ENCODE data around the gene MYMK.
A peak's percentile ranks its signal among the peaks of the same experiment; 100 is the strongest.

Gene MYMK

GRCh38 chr9:133472753-133473378 lies 51.9 kb downstream of the MYMK start:
- no peak for TF ChIP-seq POU6F1 (CRISPR knock-in tag; IDR thresholded peaks at IDR 0.05; ENCODE audit: borderline replicate concordance, low read depth)
- ATAC-seq: no peak

- no peak for ATAC-seq
- no peak for TF ChIP-seq CREB5 (CRISPR knock-in tag; IDR thresholded peaks at IDR 0.05; ENCODE audit: low read depth)
- no peak for TF ChIP-seq ZFP3 (CRISPR knock-in tag; IDR thresholded peaks at IDR 0.05)
- TF ChIP-seq GLIS3 (CRISPR knock-in tag; IDR thresholded peaks at IDR 0.05): no peak
- no peak for TF ChIP-seq BACH2 (CRISPR knock-in tag; IDR thresholded peaks at IDR 0.05; ENCODE audit: borderline replicate concordance)
- no peak for TF ChIP-seq OSR1 (CRISPR knock-in tag; IDR thresholded peaks at IDR 0.05)
- TF ChIP-seq RARB (CRISPR knock-in tag; IDR thresholded peaks at IDR 0.05): no peak
- TF ChIP-seq ZNF70 (CRISPR knock-in tag; IDR thresholded peaks at IDR 0.05): no peak
- TF ChIP-seq ZNF565 (CRISPR knock-in tag; conservative IDR thresholded peaks at IDR 0.05; ENCODE audit: low read depth): no peak
- TF ChIP-seq, protein P1, sequence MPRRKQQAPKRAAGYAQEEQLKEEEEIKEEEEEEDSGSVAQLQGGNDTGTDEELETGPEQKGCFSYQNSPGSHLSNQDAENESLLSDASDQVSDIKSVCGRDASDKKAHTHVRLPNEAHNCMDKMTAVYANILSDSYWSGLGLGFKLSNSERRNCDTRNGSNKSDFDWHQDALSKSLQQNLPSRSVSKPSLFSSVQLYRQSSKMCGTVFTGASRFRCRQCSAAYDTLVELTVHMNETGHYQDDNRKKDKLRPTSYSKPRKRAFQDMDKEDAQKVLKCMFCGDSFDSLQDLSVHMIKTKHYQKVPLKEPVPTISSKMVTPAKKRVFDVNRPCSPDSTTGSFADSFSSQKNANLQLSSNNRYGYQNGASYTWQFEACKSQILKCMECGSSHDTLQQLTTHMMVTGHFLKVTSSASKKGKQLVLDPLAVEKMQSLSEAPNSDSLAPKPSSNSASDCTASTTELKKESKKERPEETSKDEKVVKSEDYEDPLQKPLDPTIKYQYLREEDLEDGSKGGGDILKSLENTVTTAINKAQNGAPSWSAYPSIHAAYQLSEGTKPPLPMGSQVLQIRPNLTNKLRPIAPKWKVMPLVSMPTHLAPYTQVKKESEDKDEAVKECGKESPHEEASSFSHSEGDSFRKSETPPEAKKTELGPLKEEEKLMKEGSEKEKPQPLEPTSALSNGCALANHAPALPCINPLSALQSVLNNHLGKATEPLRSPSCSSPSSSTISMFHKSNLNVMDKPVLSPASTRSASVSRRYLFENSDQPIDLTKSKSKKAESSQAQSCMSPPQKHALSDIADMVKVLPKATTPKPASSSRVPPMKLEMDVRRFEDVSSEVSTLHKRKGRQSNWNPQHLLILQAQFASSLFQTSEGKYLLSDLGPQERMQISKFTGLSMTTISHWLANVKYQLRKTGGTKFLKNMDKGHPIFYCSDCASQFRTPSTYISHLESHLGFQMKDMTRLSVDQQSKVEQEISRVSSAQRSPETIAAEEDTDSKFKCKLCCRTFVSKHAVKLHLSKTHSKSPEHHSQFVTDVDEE (CRISPR knock-in tag; IDR thresholded peaks at IDR 0.05): no peak
Observed at GRCh38 chr9:133472277-133472645, 52.5 kb downstream of the MYMK start.

DNA sequence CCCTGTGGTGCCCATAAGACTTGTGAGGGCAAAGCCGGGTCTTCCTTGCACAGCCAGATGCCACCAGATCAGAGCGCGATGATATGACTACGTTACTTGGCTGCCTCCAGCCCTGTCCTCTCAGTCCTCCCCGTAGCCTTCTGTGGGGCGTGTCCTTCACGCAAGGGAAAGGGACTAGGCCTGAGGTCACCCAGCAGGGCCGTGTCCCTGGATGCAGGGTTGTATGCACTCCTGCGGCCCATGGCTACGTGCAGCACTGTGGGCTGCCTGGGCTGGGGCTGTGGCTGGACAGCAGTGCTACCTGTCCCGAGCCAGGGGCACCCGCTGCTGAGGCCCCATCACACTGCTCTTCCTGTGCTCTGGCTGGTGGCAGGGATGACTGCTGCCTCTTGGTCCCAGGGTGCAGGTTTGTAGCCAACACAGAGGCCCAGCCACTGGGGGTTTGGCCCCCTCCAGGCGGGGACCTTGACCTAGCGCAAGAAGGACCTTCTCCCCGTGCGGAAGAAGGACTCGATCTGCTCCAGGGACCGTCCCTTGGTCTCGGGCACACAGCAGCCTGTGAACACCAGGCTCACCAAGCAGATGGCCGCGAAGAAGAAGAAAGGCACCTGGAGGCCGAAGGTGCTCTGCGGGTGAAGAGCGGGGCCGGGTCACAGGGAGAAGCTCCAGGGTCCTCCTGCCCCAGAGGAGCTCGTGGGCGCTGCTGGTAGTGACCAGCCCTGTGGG lies 53.0 kb downstream of the MYMK start:
- ATAC-seq: no peak
- TF ChIP-seq ZNF8 (CRISPR knock-in tag; IDR thresholded peaks at IDR 0.05): no peak

GRCh38 chr9:133470988-133471387 lies 53.8 kb downstream of the MYMK start:
- ATAC-seq: no peak
- no peak for TF ChIP-seq OSR1 (CRISPR knock-in tag; IDR thresholded peaks at IDR 0.05)
- TF ChIP-seq ZC3H10 (CRISPR knock-in tag; IDR thresholded peaks at IDR 0.05): no peak
- no peak for TF ChIP-seq BACH2 (CRISPR knock-in tag; IDR thresholded peaks at IDR 0.05; ENCODE audit: borderline replicate concordance)
- no peak for TF ChIP-seq ZNF8 (CRISPR knock-in tag; IDR thresholded peaks at IDR 0.05)
- TF ChIP-seq TOX (CRISPR knock-in tag; IDR thresholded peaks at IDR 0.05; ENCODE audit: borderline replicate concordance): no peak
- TF ChIP-seq TCF4 (CRISPR knock-in tag; IDR thresholded peaks at IDR 0.05; ENCODE audit: borderline replicate concordance): no peak

DNA sequence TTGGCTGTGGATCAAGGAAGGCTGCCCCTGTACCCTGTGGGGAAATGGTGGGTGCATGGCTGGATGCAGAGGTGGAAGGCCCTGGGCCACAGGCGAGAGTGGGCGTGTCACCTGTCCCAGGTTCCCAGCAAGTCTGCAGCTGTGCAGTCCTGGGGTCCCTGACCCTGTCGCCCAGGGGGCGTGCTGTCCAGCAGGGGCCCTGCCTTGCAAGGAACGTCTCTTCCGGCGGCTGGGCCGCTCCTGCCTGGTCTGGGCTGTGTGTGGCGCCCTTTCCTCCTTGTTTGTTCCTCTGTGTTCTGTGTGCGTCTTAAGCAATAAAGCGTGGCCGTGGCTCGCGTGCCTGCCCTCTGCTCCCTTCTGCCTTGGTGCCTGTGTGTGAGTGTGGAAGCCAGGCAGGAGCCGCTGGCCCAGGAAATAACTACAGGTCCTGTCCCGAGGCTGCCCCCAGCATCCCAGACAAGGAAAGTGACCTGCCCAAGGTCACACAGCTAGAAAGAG lies 54.3 kb downstream of the MYMK start:
- 0 out of 3 replicates have a peak, but pooled peaks have one; percentile 2 for ATAC-seq
- TF ChIP-seq ZNF565 (CRISPR knock-in tag; conservative IDR thresholded peaks at IDR 0.05; ENCODE audit: low read depth): no peak
- no peak for TF ChIP-seq PPARA (CRISPR knock-in tag; IDR thresholded peaks at IDR 0.05; ENCODE audit: borderline replicate concordance)
- no peak for TF ChIP-seq CREB5 (CRISPR knock-in tag; IDR thresholded peaks at IDR 0.05; ENCODE audit: low read depth)
- TF ChIP-seq ESRRG (CRISPR knock-in tag; IDR thresholded peaks at IDR 0.05): no peak
- TF ChIP-seq ZC3H10 (CRISPR knock-in tag; IDR thresholded peaks at IDR 0.05): no peak
- no peak for TF ChIP-seq RARB (CRISPR knock-in tag; IDR thresholded peaks at IDR 0.05)
- no peak for TF ChIP-seq ISL1 (CRISPR knock-in tag; IDR thresholded peaks at IDR 0.05)
- no peak for TF ChIP-seq BACH2 (CRISPR knock-in tag; IDR thresholded peaks at IDR 0.05; ENCODE audit: borderline replicate concordance)
- no peak for TF ChIP-seq ZFP3 (CRISPR knock-in tag; IDR thresholded peaks at IDR 0.05)
- TF ChIP-seq OSR1 (CRISPR knock-in tag; IDR thresholded peaks at IDR 0.05): no peak
- TF ChIP-seq CSRNP3 (CRISPR knock-in tag; IDR thresholded peaks at IDR 0.05): no peak
- no peak for TF ChIP-seq ZNF8 (CRISPR knock-in tag; IDR thresholded peaks at IDR 0.05)
- no peak for TF ChIP-seq TOX (CRISPR knock-in tag; IDR thresholded peaks at IDR 0.05; ENCODE audit: borderline replicate concordance)
- no peak for TF ChIP-seq ZNF70 (CRISPR knock-in tag; IDR thresholded peaks at IDR 0.05)

Measured in SK-N-SH treated with all-trans-retinoic acid at 6 μM for 48 hours (cell line).